IgD-negative memory B cell (primary cell): ENCODE measurements around the gene HTR3C. TPM values are rescaled to one million over a fixed set of nuclear protein-coding genes. Genes with fewer than 3 reads are reported as not detected.
"Not testable (repeated sequence)": the region's sequence is repeated elsewhere in the genome, so short reads cannot be mapped to it uniquely, and the experiment has no call there.

Experiments used
- H3K27ac Mint-ChIP-seq, 3 donors: one replicate each; pipeline ENCODE4 v1.8.0; 2020 to 2022; ENCODE audit warnings: mild to moderate bottlenecking in 3 of 3, mixed read lengths in 3 of 3, moderate library complexity in 1 of 3
- H3K27me3 Mint-ChIP-seq: one replicate; pipeline ENCODE4 v1.8.0; 2021; ENCODE audit warnings: mixed read lengths
- H3K36me3 Mint-ChIP-seq: one replicate; pipeline ENCODE4 v1.8.0; 2020; ENCODE audit warnings: mild to moderate bottlenecking, mixed read lengths
- H3K4me1 Mint-ChIP-seq, 3 donors: one replicate each; pipeline ENCODE4 v1.8.0; 2020 to 2022; ENCODE audit warnings: mixed read lengths in 3 of 3, mild to moderate bottlenecking in 1 of 3
- H3K4me3 Mint-ChIP-seq, 4 donors: one replicate each; pipeline ENCODE4 v1.8.0; 2020 to 2022; ENCODE audit warnings: mild to moderate bottlenecking in 4 of 4, mixed read lengths in 4 of 4, moderate library complexity in 3 of 4
- H3K9me3 Mint-ChIP-seq, 3 donors: one replicate each; pipeline ENCODE4 v1.8.0; 2020 to 2021; ENCODE audit warnings: mixed read lengths in 3 of 3, mild to moderate bottlenecking in 1 of 3
- polyA plus RNA-seq: library from polyadenylated mRNA; unstranded; fragments of 300-500 nt; fragmentation: Illumina TruSeq; gene quantifications from one replicate; pipeline ENCODE4 v1.2.3, GENCODE V29; 2021

The HTR3C gene
- polyA plus RNA-seq, 1 donor from 2014 or later = not detected

- peaks cover 2% of the 10 kb centered on the region for H3K27me3 Mint-ChIP-seq
- H3K36me3 Mint-ChIP-seq = no peaks in the 10 kb centered on the region
- H3K4me1 Mint-ChIP-seq = no peaks in the 10 kb centered on the region
- H3K4me3 Mint-ChIP-seq = no peak overlapping the region
- no peak overlapping the region for H3K27ac Mint-ChIP-seq
- H3K9me3 Mint-ChIP-seq = peaks cover 0 to 4% (median 0%) of the 10 kb centered on the region in 3 donors
These were observed 6.6 kb downstream of the HTR3C start for GRCh38 chr3:184059424-184059823.

GRCh38 chr3:184062637-184063036, 9.8 kb downstream of the HTR3C start:
- H3K4me1 Mint-ChIP-seq = no peaks in the 10 kb centered on the region
- H3K27ac Mint-ChIP-seq = no peak overlapping the region
- H3K27me3 Mint-ChIP-seq = peaks cover 2% of the 10 kb centered on the region
- peaks cover 0 to 4% (median 0%) of the 10 kb centered on the region in 3 donors for H3K9me3 Mint-ChIP-seq
- H3K36me3 Mint-ChIP-seq = no peaks in the 10 kb centered on the region
- H3K4me3 Mint-ChIP-seq = no peak overlapping the region

- peaks cover 6 to 11% (median 11%) of the 10 kb centered on the region in 3 donors for H3K9me3 Mint-ChIP-seq
- H3K27me3 Mint-ChIP-seq = peaks cover 6% of the 10 kb centered on the region
- H3K36me3 Mint-ChIP-seq = peaks cover 2% of the 10 kb centered on the region
- no peak overlapping the region for H3K27ac Mint-ChIP-seq
- no peaks in the 10 kb centered on the region for H3K4me1 Mint-ChIP-seq
- H3K4me3 Mint-ChIP-seq = no peak overlapping the region
These were observed 13.4 kb downstream of the HTR3C start for GRCh38 chr3:184066211-184066610.

GRCh38 chr3:184067573-184068055, 14.8 kb downstream of the HTR3C start:
- no peak overlapping the region for H3K27ac Mint-ChIP-seq
- H3K36me3 Mint-ChIP-seq = peaks cover 2% of the 10 kb centered on the region
- peaks cover 3% of the 10 kb centered on the region for H3K27me3 Mint-ChIP-seq
- peaks cover 6 to 11% (median 9%) of the 10 kb centered on the region in 3 donors for H3K9me3 Mint-ChIP-seq
- H3K4me1 Mint-ChIP-seq = no peaks in the 10 kb centered on the region
- H3K4me3 Mint-ChIP-seq = no peak overlapping the region

GRCh38 chr3:184068344-184068743, 15.5 kb downstream of the HTR3C start:
- Mint-ChIP-seq H3K9me3 (peaks cover 6 to 11% (median 7%) of the 10 kb centered on the region in 3 donors), H3K27ac (no peak overlapping the region), H3K36me3 (peaks cover 2% of the 10 kb centered on the region), H3K4me1 (no peaks in the 10 kb centered on the region), H3K4me3 (no peak overlapping the region), H3K27me3 (peaks cover 3% of the 10 kb centered on the region)

- H3K27me3 Mint-ChIP-seq, H3K27ac Mint-ChIP-seq, H3K4me1 Mint-ChIP-seq, H3K36me3 Mint-ChIP-seq, H3K4me3 Mint-ChIP-seq: not testable (repeated sequence)
- H3K9me3 Mint-ChIP-seq = peaks cover 6 to 11% (median 7%) of the 10 kb centered on the region in 3 donors
These were observed 18.3 kb downstream of the HTR3C start for GRCh38 chr3:184071142-184071541.

- H3K4me3 Mint-ChIP-seq = peak overlapping the region in 1 of 4 donors; percentile 24
- no peaks in the 10 kb centered on the region for H3K4me1 Mint-ChIP-seq
- no peak overlapping the region for H3K27ac Mint-ChIP-seq
- H3K36me3 Mint-ChIP-seq = peaks cover 2% of the 10 kb centered on the region
- peaks cover 6% of the 10 kb centered on the region for H3K27me3 Mint-ChIP-seq
- peaks cover 6 to 9% (median 7%) of the 10 kb centered on the region in 3 donors for H3K9me3 Mint-ChIP-seq
These were observed 20.8 kb downstream of the HTR3C start for GRCh38 chr3:184073621-184074020.

GRCh38 chr3:184075901-184076300, 23.1 kb downstream of the HTR3C start:
- H3K36me3 Mint-ChIP-seq = peaks cover 2% of the 10 kb centered on the region
- H3K27ac Mint-ChIP-seq = no peak overlapping the region
- H3K4me3 Mint-ChIP-seq = no peak overlapping the region
- peaks cover 2 to 3% (median 3%) of the 10 kb centered on the region in 3 donors for H3K9me3 Mint-ChIP-seq
- peaks cover 0 to 3% (median 2%) of the 10 kb centered on the region in 3 donors for H3K4me1 Mint-ChIP-seq
- peaks cover 7% of the 10 kb centered on the region for H3K27me3 Mint-ChIP-seq

GRCh38 chr3:184077881-184078280, 25.0 kb downstream of the HTR3C start:
- peaks cover 4% of the 10 kb centered on the region for H3K27me3 Mint-ChIP-seq
- no peak overlapping the region for H3K4me3 Mint-ChIP-seq
- H3K36me3 Mint-ChIP-seq = no peaks in the 10 kb centered on the region
- peaks cover 0 to 3% (median 2%) of the 10 kb centered on the region in 3 donors for H3K4me1 Mint-ChIP-seq
- H3K9me3 Mint-ChIP-seq = no peaks in the 10 kb centered on the region
- H3K27ac Mint-ChIP-seq = no peak overlapping the region

GRCh38 chr3:184078851-184079250, 26.0 kb downstream of the HTR3C start:
- no peaks in the 10 kb centered on the region for H3K36me3 Mint-ChIP-seq
- no peak overlapping the region for H3K27ac Mint-ChIP-seq
- H3K4me1 Mint-ChIP-seq = peaks cover 0 to 3% (median 2%) of the 10 kb centered on the region in 3 donors
- no peaks in the 10 kb centered on the region for H3K9me3 Mint-ChIP-seq
- no peak overlapping the region for H3K4me3 Mint-ChIP-seq
- H3K27me3 Mint-ChIP-seq = peaks cover 4% of the 10 kb centered on the region

- peaks cover 0 to 8% (median 3%) of the 10 kb centered on the region in 3 donors for H3K4me1 Mint-ChIP-seq
- peaks cover 2% of the 10 kb centered on the region for H3K27me3 Mint-ChIP-seq
- H3K4me3 Mint-ChIP-seq = no peak overlapping the region
- no peaks in the 10 kb centered on the region for H3K36me3 Mint-ChIP-seq
- H3K9me3 Mint-ChIP-seq = peaks cover 0 to 2% (median 0%) of the 10 kb centered on the region in 3 donors
- no peak overlapping the region for H3K27ac Mint-ChIP-seq
These were observed 28.4 kb downstream of the HTR3C start for GRCh38 chr3:184081116-184081830.

GRCh38 chr3:184082034-184082433, 29.2 kb downstream of the HTR3C start:
- Mint-ChIP-seq H3K27me3 (peaks cover 2% of the 10 kb centered on the region), H3K36me3 (no peaks in the 10 kb centered on the region), H3K9me3 (peaks cover 0 to 2% (median 0%) of the 10 kb centered on the region in 3 donors), H3K4me3 (no peak overlapping the region), H3K27ac (no peak overlapping the region), H3K4me1 (peaks cover 0 to 8% (median 3%) of the 10 kb centered on the region in 3 donors)

GRCh38 chr3:184082465-184082864, 29.6 kb downstream of the HTR3C start:
- H3K4me1 Mint-ChIP-seq = peaks cover 0 to 8% (median 3%) of the 10 kb centered on the region in 3 donors
- peaks cover 2% of the 10 kb centered on the region for H3K27me3 Mint-ChIP-seq
- no peak overlapping the region for H3K4me3 Mint-ChIP-seq
- H3K36me3 Mint-ChIP-seq = no peaks in the 10 kb centered on the region
- H3K9me3 Mint-ChIP-seq = peaks cover 0 to 2% (median 0%) of the 10 kb centered on the region in 3 donors
- H3K27ac Mint-ChIP-seq = no peak overlapping the region

- H3K4me1 Mint-ChIP-seq = peaks cover 0 to 6% (median under 1%) of the 10 kb centered on the region in 3 donors
- no peak overlapping the region for H3K4me3 Mint-ChIP-seq
- peaks cover 0 to 2% (median 0%) of the 10 kb centered on the region in 3 donors for H3K9me3 Mint-ChIP-seq
- H3K36me3 Mint-ChIP-seq = no peaks in the 10 kb centered on the region
- H3K27ac Mint-ChIP-seq = no peak overlapping the region
- H3K27me3 Mint-ChIP-seq = no peaks in the 10 kb centered on the region
These were observed 32.6 kb downstream of the HTR3C start for GRCh38 chr3:184085389-184085852.

- peaks cover 0 to 6% (median 3%) of the 10 kb centered on the region in 3 donors for H3K4me1 Mint-ChIP-seq
- no peak overlapping the region for H3K27ac Mint-ChIP-seq
- peaks cover 0 to 16% (median 10%) of the 10 kb centered on the region in 3 donors for H3K9me3 Mint-ChIP-seq
- peaks cover 2% of the 10 kb centered on the region for H3K36me3 Mint-ChIP-seq
- no peak overlapping the region for H3K4me3 Mint-ChIP-seq
- H3K27me3 Mint-ChIP-seq = no peaks in the 10 kb centered on the region
These were observed 39.4 kb downstream of the HTR3C start for GRCh38 chr3:184092199-184092598.
